Measurements from ENCODE around the gene FAM47C. TPM values are rescaled to one million over a fixed set of nuclear protein-coding genes. Genes with fewer than 3 reads are reported as not detected.
"Not testable (repeated sequence)": the region's sequence is repeated elsewhere in the genome, so short reads cannot be mapped to it uniquely, and the experiment has no call there.

Gene FAM47C
- total RNA-seq (2014; rRNA removed; shearing (Covaris generic)) (not detected in 2 replicates), total RNA-seq (2022) (not detected in 2 replicates), Bru-seq, nascent RNA (not detected), BruChase-seq, experiment 1, labeled RNA remaining after a 6-hour chase (not detected), BruChase-seq, experiment 2, labeled RNA remaining after a 2-hour chase (not detected)
- long read RNA-seq: 0 reads

- CTCF ChIA-PET (ENCODE audit: unreplicated experiment); BruUV-seq (replicated peaks); H2AFZ ChIP-seq (ENCODE audit: low read length); H3K36me3 ChIP-seq (ENCODE audit: insufficient read depth, low read length); H3K79me2 ChIP-seq (ENCODE audit: insufficient read depth, low read depth, low read length); H3K4me2 ChIP-seq (ENCODE audit: low read length); H3K4me3 ChIP-seq (ENCODE audit: low read depth, low read length, poor library complexity, severe bottlenecking); DNase-seq (ENCODE audit: low spot score); H3K9me2 ChIP-seq (ENCODE audit: insufficient read depth, low read length); H4K20me1 ChIP-seq (ENCODE audit: insufficient read depth, low read length); H3K9me3 ChIP-seq (ENCODE audit: low read length); intact Hi-C loops (cut with micrococcal nuclease; ENCODE audit: unreplicated experiment); H3K4me1 ChIP-seq (ENCODE audit: insufficient read depth, low read length, poor library complexity, severe bottlenecking); POLR2A ChIA-PET; H3K27ac ChIP-seq (ENCODE audit: low read depth, low read length, poor library complexity, severe bottlenecking): not testable (repeated sequence)
Observed at GRCh38 chrX:37008182-37008581, at the start of gene FAM47C. Gene FAM47C, plus strand, starts transcription at chrX:37008366. Its CDS starts 45 bp downstream, at chrX:37008411.

GRCh38 chrX:36961590-36961989 lies 46.6 kb upstream of the FAM47C start:
- H3K79me2 ChIP-seq (ENCODE audit: insufficient read depth, low read depth, low read length): no peaks in the 10 kb centered on the region
- TF ChIP-seq CTCF (conservative IDR thresholded peaks at IDR 0.05; ENCODE audit: low read length) (0 out of 2 replicates have a peak, but pooled peaks have one; percentile 22), EZH2phosphoT487 (IDR thresholded peaks at IDR 0.05; ENCODE audit: borderline replicate concordance, low read depth, low read length) (no peak)
- intact Hi-C loops (cut with micrococcal nuclease; ENCODE audit: unreplicated experiment): no loop called here
- ChIA-PET CTCF (ENCODE audit: unreplicated experiment) (no interaction called here), POLR2A (no interaction called here)
- no peak overlapping the region for H3K4me2 ChIP-seq (ENCODE audit: low read length)
- H3K36me3 ChIP-seq (ENCODE audit: insufficient read depth, low read length): no peaks in the 10 kb centered on the region
- no peaks in the 10 kb centered on the region for H3K9me2 ChIP-seq (ENCODE audit: insufficient read depth, low read length)
- H3K4me3 ChIP-seq (ENCODE audit: low read depth, low read length, poor library complexity, severe bottlenecking): no peak overlapping the region
- no peaks in the 10 kb centered on the region for H4K20me1 ChIP-seq (ENCODE audit: insufficient read depth, low read length)
- H2AFZ ChIP-seq (ENCODE audit: low read length): no peak overlapping the region
- H3K4me1 ChIP-seq (ENCODE audit: insufficient read depth, low read length, poor library complexity, severe bottlenecking): no peaks in the 10 kb centered on the region
- H3K9me3 ChIP-seq (ENCODE audit: low read length): no peaks in the 10 kb centered on the region
- DNase-seq (ENCODE audit: low spot score): no peak
- BruUV-seq (replicated peaks): no TSS peak
- H3K27ac ChIP-seq (ENCODE audit: low read depth, low read length, poor library complexity, severe bottlenecking): no peak overlapping the region

GRCh38 chrX:36963069-36963808 lies 44.9 kb upstream of the FAM47C start:
- Histone ChIP-seq H2AFZ (ENCODE audit: low read length) (no peak overlapping the region), H3K9me3 (ENCODE audit: low read length) (no peaks in the 10 kb centered on the region), H3K79me2 (ENCODE audit: insufficient read depth, low read depth, low read length) (no peaks in the 10 kb centered on the region), H3K4me2 (ENCODE audit: low read length) (no peak overlapping the region), H3K9me2 (ENCODE audit: insufficient read depth, low read length) (no peaks in the 10 kb centered on the region), H3K36me3 (ENCODE audit: insufficient read depth, low read length) (no peaks in the 10 kb centered on the region), H3K27ac (ENCODE audit: low read depth, low read length, poor library complexity, severe bottlenecking) (no peak overlapping the region), H4K20me1 (ENCODE audit: insufficient read depth, low read length) (no peaks in the 10 kb centered on the region), H3K4me3 (ENCODE audit: low read depth, low read length, poor library complexity, severe bottlenecking) (no peak overlapping the region), H3K4me1 (ENCODE audit: insufficient read depth, low read length, poor library complexity, severe bottlenecking) (no peaks in the 10 kb centered on the region)
- TF ChIP-seq EZH2phosphoT487 (IDR thresholded peaks at IDR 0.05; ENCODE audit: borderline replicate concordance, low read depth, low read length) (no peak), CTCF (conservative IDR thresholded peaks at IDR 0.05; ENCODE audit: low read length) (no peak)
- intact Hi-C loops (cut with micrococcal nuclease; ENCODE audit: unreplicated experiment): no loop called here
- ChIA-PET POLR2A (no interaction called here), CTCF (ENCODE audit: unreplicated experiment) (no interaction called here)
- BruUV-seq (replicated peaks): no TSS peak
- DNase-seq (ENCODE audit: low spot score): no peak

All from OCI-LY7 (cell line).